Measurements from ENCODE around the gene VAPA.
"Not testable (repeated sequence)": the region's sequence is repeated elsewhere in the genome, so short reads cannot be mapped to it uniquely, and the experiment has no call there.

Gene VAPA

GRCh38 chr18:9885170-9886004 lies 28.4 kb upstream of the VAPA start, which contains the start of gene TXNDC2:
TXNDC2 (plus strand) TSS chr18:9885973; CDS start chr18:9886681, 708 bp downstream.
- in situ Hi-C loops (cut with HindIII; ENCODE audit: low sequenced_read_pairs), result no loop called here

- in situ Hi-C loops (cut with HindIII; ENCODE audit: low sequenced_read_pairs), result no loop called here
Observed at GRCh38 chr18:9886005-9886348, 27.8 kb upstream of the VAPA start.

- in situ Hi-C loops (cut with HindIII; ENCODE audit: low sequenced_read_pairs), result no loop called here
Observed at GRCh38 chr18:9887992-9888391, 25.8 kb upstream of the VAPA start.

GRCh38 chr18:9890196-9890595 lies 23.6 kb upstream of the VAPA start:
- in situ Hi-C loops (cut with HindIII; ENCODE audit: low sequenced_read_pairs), result no loop called here

- in situ Hi-C loops (cut with HindIII; ENCODE audit: low sequenced_read_pairs), result no loop called here
Observed at GRCh38 chr18:9890957-9891356, 22.9 kb upstream of the VAPA start.

- in situ Hi-C loops (cut with HindIII; ENCODE audit: low sequenced_read_pairs), result not testable (repeated sequence)
Observed at GRCh38 chr18:9891515-9891914, 22.3 kb upstream of the VAPA start.

- in situ Hi-C loops (cut with HindIII; ENCODE audit: low sequenced_read_pairs), result no loop called here
Observed at GRCh38 chr18:9894454-9895068, 19.3 kb upstream of the VAPA start.

GRCh38 chr18:9897129-9897528 lies 16.7 kb upstream of the VAPA start:
- in situ Hi-C loops (cut with HindIII; ENCODE audit: low sequenced_read_pairs), result no loop called here

- in situ Hi-C loops (cut with HindIII; ENCODE audit: low sequenced_read_pairs), result not testable (repeated sequence)
Observed at GRCh38 chr18:9897787-9898291, 16.0 kb upstream of the VAPA start.

GRCh38 chr18:9898792-9899549 lies 14.8 kb upstream of the VAPA start:
- in situ Hi-C loops (cut with HindIII; ENCODE audit: low sequenced_read_pairs), result no loop called here

GRCh38 chr18:9899550-9899930 lies 14.3 kb upstream of the VAPA start:
- in situ Hi-C loops (cut with HindIII; ENCODE audit: low sequenced_read_pairs), result not testable (repeated sequence)

GRCh38 chr18:9900699-9901098 lies 13.1 kb upstream of the VAPA start:
- in situ Hi-C loops (cut with HindIII; ENCODE audit: low sequenced_read_pairs), result no loop called here

- in situ Hi-C loops (cut with HindIII; ENCODE audit: low sequenced_read_pairs), result no loop called here
Observed at GRCh38 chr18:9901377-9901776, 12.4 kb upstream of the VAPA start.

- in situ Hi-C loops (cut with HindIII; ENCODE audit: low sequenced_read_pairs), result not testable (repeated sequence)
Observed at GRCh38 chr18:9902264-9902663, 11.6 kb upstream of the VAPA start.

GRCh38 chr18:9902832-9903231 lies 11.0 kb upstream of the VAPA start:
- in situ Hi-C loops (cut with HindIII; ENCODE audit: low sequenced_read_pairs), result no loop called here

- in situ Hi-C loops (cut with HindIII; ENCODE audit: low sequenced_read_pairs), result no loop called here
Observed at GRCh38 chr18:9905401-9905922, 8.4 kb upstream of the VAPA start.

GRCh38 chr18:9906481-9906880 lies 7.3 kb upstream of the VAPA start:
- in situ Hi-C loops (cut with HindIII; ENCODE audit: low sequenced_read_pairs), result no loop called here

GRCh38 chr18:9907867-9908266 lies 5.9 kb upstream of the VAPA start:
- in situ Hi-C loops (cut with HindIII; ENCODE audit: low sequenced_read_pairs), result no loop called here

- in situ Hi-C loops (cut with HindIII; ENCODE audit: low sequenced_read_pairs), result no loop called here
Observed at GRCh38 chr18:9910071-9910470, 3.7 kb upstream of the VAPA start.

GRCh38 chr18:9910661-9911060 lies 3.2 kb upstream of the VAPA start:
- in situ Hi-C loops (cut with HindIII; ENCODE audit: low sequenced_read_pairs), result no loop called here

GRCh38 chr18:9911226-9911625 lies 2.6 kb upstream of the VAPA start:
- in situ Hi-C loops (cut with HindIII; ENCODE audit: low sequenced_read_pairs), result no loop called here

Data from DLD1 (cell line).